ENCODE data around the gene CFAP410.

DNA sequence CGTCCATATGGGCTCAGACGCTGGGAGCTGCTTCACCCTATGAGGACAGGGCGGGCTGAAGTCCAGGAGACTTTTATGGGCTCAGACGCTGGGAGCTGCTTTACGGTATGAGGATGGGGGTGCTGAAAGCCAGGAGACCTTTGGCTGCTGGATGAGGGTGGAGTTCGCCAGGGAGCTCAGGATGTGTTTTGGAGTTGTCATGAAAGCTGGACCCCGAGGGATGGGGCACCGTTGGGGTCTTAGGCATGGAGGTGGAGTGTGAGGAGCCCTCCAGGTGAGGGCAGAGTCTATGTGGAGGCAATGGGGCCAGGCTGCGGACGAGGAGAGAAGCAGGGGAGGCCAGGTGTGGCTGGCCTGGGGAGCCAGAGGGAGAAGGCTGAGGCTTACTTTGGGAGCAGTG, 41.7 kb upstream of the CFAP410 start:
- TF ChIP-seq, protein P1, sequence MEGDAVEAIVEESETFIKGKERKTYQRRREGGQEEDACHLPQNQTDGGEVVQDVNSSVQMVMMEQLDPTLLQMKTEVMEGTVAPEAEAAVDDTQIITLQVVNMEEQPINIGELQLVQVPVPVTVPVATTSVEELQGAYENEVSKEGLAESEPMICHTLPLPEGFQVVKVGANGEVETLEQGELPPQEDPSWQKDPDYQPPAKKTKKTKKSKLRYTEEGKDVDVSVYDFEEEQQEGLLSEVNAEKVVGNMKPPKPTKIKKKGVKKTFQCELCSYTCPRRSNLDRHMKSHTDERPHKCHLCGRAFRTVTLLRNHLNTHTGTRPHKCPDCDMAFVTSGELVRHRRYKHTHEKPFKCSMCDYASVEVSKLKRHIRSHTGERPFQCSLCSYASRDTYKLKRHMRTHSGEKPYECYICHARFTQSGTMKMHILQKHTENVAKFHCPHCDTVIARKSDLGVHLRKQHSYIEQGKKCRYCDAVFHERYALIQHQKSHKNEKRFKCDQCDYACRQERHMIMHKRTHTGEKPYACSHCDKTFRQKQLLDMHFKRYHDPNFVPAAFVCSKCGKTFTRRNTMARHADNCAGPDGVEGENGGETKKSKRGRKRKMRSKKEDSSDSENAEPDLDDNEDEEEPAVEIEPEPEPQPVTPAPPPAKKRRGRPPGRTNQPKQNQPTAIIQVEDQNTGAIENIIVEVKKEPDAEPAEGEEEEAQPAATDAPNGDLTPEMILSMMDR (IDR thresholded peaks at IDR 0.05): no peak
- TF ChIP-seq POLR2AphosphoS5 (IDR thresholded peaks at IDR 0.05; ENCODE audit: insufficient read depth in 1 of 2, low read depth in 1 of 2) (no peak), POLR2A (IDR thresholded peaks at IDR 0.05) (no peak)

Measured in vagina (tissue), 2 donors.